Hair follicle dermal papilla cell (primary cell): ENCODE measurements around the gene PIK3R5. TPM values are rescaled to one million over a fixed set of nuclear protein-coding genes. Genes with fewer than 3 reads are reported as not detected.

ENCODE experiments used
- total RNA-seq: library from RNA; depleted of rRNA; stranded (reverse); fragments of >200 nt; gene quantifications from 2 replicates; pipeline ENCODE4 v1.2.3, GENCODE V29; 2012

Gene PIK3R5
- total RNA-seq, result not detected in 2 replicates

DNA sequence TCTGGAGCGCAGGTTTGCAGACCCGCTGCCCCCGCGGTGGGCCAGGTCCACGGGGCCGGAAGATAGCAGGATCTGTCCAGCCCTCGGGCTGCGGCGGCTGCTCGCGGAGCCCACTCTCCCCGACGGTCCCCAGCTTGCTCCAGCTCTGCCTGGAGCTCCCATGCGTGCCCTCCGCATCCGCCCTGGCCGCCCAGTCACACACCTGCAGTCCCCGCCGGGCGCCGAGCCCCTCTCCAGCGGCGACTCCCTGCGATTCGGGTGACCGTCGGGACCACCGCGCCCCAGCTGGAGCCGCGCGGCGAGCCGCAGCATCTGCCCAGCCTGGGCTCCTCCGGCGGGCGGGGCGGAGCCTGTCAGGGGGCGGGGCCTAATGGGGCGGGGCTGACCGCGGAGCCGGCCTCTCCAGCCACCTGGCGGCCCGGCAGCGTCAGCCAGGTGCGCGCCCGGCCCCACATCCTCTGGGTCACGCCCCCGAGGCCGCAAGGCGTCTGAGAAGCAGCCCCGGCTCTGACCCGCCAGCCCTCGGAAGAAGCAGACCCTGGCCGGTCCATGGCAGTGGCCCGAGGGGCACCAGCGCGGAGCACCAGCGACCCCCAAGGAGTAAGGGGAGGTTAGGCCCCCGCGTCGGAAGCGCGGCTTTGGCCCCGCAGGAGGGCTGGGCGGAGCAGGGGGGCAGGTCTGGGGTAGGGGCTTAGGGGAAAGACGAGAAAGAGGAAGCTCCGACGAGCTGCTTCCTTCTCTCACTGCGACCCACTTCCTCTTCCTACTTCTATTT lies at the start of gene PIK3R5:
TSS of gene PIK3R5 (minus strand) at position 314 of the 775 bp plus-strand sequence. CDS start 54,213 bp downstream, outside the sequence.

GRCh38 chr17:8867361-8867981 lies 98.0 kb downstream of the PIK3R5 start, which contains the start of gene PIK3R6:
Gene PIK3R6 (minus strand): TSS chr17:8867674. CDS start chr17:8849794, 17,880 bp downstream.

Other genes with a start within 250 kb of the PIK3R5 start
- gene CCDC42, start 220.9 kb downstream of the PIK3R5 start, total RNA-seq, result not detected in 2 replicates
- not detected in 2 replicates for gene SPDYE4, start 207.2 kb downstream of the PIK3R5 start, total RNA-seq
- not detected in 2 replicates for gene MFSD6L, start 166.3 kb downstream of the PIK3R5 start, total RNA-seq
- not detected in 2 replicates for gene PIK3R6, start 98.0 kb downstream of the PIK3R5 start, total RNA-seq
- gene NTN1, start 55.8 kb upstream of the PIK3R5 start, total RNA-seq, result 4.4 and 23.5 TPM in 2 replicates